GM04504 (cell line): Measurements from ENCODE around the gene RBP3.
A peak's percentile ranks its signal among the peaks of the same experiment; 100 is the strongest.
"Not testable (repeated sequence)": the region's sequence is repeated elsewhere in the genome, so short reads cannot be mapped to it uniquely, and the experiment has no call there.

Experiments used
- DNase-seq: peaks from one replicate; pipeline ENCODE4 v3.0.0-alpha.2; 2012; ENCODE audit warnings: low read depth

Gene RBP3

GRCh38 chr10:47372726-47373125 is 24.6 kb downstream of the RBP3 start:
- DNase-seq: no peak

- DNase-seq: peak; percentile 18
Observed at GRCh38 chr10:47374611-47375536, 26.7 kb downstream of the RBP3 start.

- DNase-seq: no peak
Observed at GRCh38 chr10:47376522-47377220, 28.5 kb downstream of the RBP3 start.

DNA sequence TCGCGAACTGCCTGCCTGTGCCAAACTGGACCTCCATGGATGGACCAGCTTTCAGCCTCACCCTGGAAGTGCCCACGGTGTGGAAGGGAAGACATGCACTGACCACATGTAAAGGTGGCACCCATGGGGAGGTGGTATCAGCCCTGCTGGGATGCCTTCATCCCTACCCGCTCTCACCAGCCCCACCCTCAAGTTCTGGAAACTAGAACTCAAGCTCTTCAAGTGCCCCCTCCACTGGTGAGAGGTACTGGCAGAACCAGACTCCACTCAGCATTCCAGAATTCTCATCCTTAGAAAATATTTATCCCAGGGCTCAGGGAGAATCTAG is 30.0 kb downstream of the RBP3 start:
- no peak for DNase-seq

GRCh38 chr10:47378606-47379444 is 30.7 kb downstream of the RBP3 start:
- no peak for DNase-seq

DNA sequence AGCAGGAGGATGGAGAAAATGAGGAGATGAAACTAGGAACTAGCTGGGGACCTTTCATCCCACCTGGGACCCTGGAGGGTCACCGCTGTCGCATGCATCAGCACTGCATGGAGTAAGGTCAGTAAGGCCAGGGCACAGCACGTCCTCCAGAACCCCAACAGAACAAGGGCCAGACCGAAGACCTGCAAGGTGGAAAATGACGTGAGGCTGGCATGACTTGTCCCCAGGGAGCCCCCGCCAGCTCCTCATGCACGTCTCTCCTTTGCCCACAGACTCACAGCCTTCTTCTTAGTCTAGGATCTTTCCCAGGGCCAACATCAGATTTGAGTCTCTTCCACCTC is 31.3 kb downstream of the RBP3 start:
- no peak for DNase-seq

DNA sequence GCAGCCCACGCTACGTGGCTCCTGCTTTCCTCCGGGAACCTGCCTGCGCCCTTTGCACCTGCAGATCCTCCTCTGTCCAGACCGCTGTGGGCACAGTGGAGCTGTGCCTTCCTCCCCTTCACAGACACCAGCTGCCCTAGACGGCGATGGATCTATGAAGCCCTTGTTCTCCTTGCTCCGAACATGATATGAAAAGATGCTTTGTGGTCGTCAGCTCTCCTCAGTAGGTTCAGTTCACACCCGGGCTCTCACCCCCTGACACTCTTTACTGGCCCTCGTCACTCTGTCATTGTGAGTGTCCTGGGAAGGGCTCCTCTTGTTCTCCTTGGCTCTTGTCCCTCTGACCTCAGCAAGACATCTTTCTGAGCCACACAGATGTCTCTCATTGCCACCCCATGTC is 31.7 kb downstream of the RBP3 start:
- DNase-seq: no peak

- no peak for DNase-seq
Observed at GRCh38 chr10:47380341-47381102, 32.4 kb downstream of the RBP3 start.

DNA sequence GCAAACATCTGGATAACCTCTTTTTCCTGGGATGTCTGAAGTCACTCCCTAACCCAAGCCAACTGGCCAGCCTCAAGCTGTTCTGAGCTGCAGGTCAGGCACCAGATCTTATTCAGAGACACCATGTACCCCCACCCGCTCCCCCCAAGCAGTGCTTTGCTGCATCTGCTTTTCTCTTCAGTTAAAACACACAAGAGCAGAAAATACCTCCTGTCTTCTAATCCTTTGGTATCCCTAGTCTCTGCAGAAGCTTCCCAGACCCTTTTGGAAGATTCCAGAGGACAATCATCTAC is 32.9 kb downstream of the RBP3 start:
- DNase-seq: no peak

- no peak for DNase-seq
Observed at GRCh38 chr10:47381427-47382379, 33.5 kb downstream of the RBP3 start.

DNA sequence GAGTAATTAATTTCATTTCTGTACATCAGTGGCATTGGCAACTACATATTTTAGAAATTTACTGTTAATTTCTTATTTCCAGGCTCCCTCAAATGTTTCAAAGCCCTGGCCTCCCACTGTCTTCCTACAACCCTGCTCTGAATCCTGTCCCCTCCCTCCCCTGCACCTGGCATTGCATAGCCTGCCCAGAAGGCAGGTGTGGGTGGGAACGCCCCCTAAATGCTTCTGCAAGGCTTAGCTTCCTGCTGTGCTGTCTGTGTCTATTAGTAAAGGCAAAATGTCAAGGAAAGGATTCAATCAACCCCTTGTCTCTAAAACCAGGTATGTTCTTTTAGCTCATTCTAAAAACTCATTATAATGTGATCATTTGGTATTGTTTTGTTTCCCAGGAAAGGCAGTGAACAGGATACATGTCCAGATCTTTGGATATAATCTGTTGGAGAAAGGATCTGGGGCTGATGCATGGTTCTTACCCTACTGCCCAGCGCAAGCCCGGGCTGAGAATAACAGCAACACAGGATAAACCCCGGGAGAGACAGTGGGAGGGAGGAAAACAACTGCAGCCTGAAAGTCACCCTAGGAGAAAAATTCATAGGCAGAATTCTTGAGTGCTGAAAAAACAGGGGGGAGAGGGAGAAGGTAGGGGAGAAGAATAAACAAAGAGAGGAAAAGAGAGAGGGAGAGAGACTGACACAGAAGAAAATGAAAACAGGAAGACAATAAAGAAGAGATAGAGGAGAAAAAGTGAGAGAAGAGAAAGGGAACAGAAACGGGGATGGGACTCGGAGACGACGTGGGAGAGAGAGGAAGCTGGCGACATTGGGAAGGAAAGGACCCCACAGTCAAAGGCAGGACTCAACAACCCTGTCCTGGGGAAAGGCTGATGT is 35.3 kb downstream of the RBP3 start:
- no peak for DNase-seq

GRCh38 chr10:47384148-47384921 is 36.2 kb downstream of the RBP3 start, which contains the start of gene ZNF488:
TSS of gene ZNF488 (minus strand) at chr10:47384293. CDS start at chr10:47368829, 15,464 bp downstream.
- DNase-seq: peak; percentile 46

- DNase-seq: not testable (repeated sequence)
Observed at GRCh38 chr10:47386104-47386503, 37.9 kb downstream of the RBP3 start.

- no peak for DNase-seq
Observed at GRCh38 chr10:47388879-47389278, 40.7 kb downstream of the RBP3 start.

GRCh38 chr10:47389619-47390018 is 41.5 kb downstream of the RBP3 start:
- DNase-seq: no peak

DNA sequence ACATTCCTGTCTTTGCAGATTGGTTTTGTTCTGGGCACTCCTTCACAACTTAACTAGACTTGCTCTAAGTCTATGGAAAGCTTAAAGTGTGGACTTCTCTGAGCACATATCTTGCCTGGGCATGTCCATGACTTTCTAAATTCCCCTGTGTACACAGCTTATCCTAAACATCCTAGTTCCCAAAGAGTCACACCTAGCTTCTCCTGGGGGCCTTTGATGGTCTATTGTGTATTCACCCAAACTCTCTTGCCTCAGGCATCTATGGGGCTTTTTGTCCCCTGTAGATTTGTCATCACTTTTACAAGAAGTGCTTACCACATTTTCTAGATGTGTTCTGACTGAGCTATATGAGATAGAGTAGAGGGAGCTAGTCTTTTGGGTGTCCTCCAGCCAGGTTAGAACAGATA is 48.2 kb downstream of the RBP3 start:
- DNase-seq: no peak

- no peak for DNase-seq
Observed at GRCh38 chr10:47397256-47397655, 49.1 kb downstream of the RBP3 start.

DNA sequence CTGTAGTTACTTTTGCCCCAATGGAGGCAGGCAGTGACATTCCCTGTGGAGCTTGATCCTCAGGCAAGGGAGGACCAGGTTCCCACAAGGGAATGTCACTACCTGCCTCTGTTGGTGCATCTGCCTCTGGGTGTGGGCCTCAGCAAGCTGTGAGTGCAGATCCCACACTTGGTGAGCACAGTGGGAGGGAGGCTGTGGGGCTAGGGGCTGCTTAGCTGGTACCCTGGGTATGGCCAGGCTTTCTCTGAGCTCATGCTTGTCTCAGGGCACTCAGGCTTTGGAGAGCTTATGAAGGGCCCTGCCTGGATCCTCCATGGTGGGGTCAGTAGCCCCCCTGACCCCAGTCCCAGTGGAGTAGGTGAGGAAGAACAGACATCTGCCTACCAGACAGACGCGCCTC is 52.1 kb downstream of the RBP3 start:
- DNase-seq: no peak

DNA sequence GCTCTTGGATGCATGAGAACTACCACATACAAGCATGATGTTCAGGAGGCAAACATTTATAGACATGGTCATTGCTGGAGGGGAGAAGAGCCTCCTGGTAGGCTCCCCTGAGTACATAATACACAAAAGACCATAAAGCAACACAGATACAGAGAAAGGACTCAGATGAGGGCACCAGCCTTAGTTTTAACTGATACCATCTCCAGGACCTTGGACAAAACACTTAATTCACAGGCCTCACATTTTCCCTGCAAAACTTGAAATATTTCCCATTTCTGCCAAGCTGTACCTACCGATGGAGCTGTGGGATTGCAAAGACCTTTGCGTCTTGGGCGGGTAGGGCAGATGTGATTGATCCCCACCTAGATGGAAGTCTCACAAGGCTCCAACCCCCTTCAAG is 52.6 kb downstream of the RBP3 start:
- no peak for DNase-seq
